GM12864 (cell line): ENCODE measurements around the gene SEZ6L.

Experiments used
- DNase-seq: peaks from one replicate; pipeline ENCODE4 v3.0.0-alpha.2; 2011; ENCODE audit warnings: low read depth
- H3K4me3 ChIP-seq: 2 replicates; pipeline ENCODE4 v1.5.1; 2011; ENCODE audit warnings: mild to moderate bottlenecking, low read depth, low read length, control low read depth
- TF ChIP-seq, protein P1 (sequence below): IDR thresholded peaks from 2 replicates; pipeline ENCODE4 v1.5.1; 2011; ENCODE audit warnings: low read depth, mild to moderate bottlenecking, moderate library complexity, low read length, control low read depth, inconsistent platforms; ENCODE audit errors: missing control alignments

Gene SEZ6L

DNA sequence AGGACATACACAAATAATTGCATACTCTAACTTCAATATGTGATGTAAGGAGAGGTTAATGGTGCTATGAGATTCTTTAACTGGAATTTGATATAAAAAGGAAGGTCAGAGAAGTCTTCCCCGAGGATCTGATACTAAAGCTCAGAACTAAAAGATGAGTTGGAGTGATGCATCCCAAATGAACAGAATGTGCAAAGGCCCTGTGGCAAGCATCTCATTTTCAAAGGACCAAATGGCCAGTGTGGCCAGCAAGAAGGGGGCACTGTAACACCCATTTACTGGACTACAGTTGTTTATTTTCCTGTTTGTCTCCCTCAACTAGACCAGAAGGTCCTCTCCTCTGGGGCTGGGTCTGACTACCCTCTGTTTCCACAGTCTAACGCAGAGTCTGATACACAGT lies 144.9 kb downstream of the SEZ6L start:
- no peak overlapping the region for H3K4me3 ChIP-seq
- no peak for DNase-seq
- TF ChIP-seq, protein P1, sequence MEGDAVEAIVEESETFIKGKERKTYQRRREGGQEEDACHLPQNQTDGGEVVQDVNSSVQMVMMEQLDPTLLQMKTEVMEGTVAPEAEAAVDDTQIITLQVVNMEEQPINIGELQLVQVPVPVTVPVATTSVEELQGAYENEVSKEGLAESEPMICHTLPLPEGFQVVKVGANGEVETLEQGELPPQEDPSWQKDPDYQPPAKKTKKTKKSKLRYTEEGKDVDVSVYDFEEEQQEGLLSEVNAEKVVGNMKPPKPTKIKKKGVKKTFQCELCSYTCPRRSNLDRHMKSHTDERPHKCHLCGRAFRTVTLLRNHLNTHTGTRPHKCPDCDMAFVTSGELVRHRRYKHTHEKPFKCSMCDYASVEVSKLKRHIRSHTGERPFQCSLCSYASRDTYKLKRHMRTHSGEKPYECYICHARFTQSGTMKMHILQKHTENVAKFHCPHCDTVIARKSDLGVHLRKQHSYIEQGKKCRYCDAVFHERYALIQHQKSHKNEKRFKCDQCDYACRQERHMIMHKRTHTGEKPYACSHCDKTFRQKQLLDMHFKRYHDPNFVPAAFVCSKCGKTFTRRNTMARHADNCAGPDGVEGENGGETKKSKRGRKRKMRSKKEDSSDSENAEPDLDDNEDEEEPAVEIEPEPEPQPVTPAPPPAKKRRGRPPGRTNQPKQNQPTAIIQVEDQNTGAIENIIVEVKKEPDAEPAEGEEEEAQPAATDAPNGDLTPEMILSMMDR = no peak

GRCh38 chr22:26314656-26315055 lies 145.4 kb downstream of the SEZ6L start:
- H3K4me3 ChIP-seq = no peak overlapping the region
- TF ChIP-seq, protein P1 = no peak
- DNase-seq = no peak

GRCh38 chr22:26316732-26317285 lies 147.5 kb downstream of the SEZ6L start:
- DNase-seq = no peak
- TF ChIP-seq, protein P1 = no peak
- no peak overlapping the region for H3K4me3 ChIP-seq

DNA sequence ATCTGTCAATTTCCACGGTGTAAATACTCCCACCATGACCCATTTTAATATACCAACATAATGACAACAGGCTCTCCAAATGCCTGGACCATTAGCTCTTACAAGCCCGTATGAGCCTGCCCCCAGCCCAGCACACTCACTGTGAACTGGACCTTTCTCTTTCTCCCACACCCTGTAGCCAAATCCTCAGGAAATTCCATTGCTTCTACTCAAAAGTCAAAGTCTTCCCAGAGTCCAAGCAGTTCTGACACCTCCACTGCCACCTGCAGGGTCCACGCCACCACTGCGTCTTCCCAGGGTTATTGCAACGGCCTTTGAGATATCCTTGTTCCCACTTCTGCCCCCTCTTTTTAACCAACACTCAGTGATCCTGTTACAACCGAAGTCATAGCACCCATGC lies 149.7 kb downstream of the SEZ6L start:
- DNase-seq = no peak

GRCh38 chr22:26320447-26320846 lies 151.2 kb downstream of the SEZ6L start:
- DNase-seq = no peak
- TF ChIP-seq, protein P1 = no peak

More for the DNA sequence above, 149.7 kb downstream of the SEZ6L start:
- no peak overlapping the region for H3K4me3 ChIP-seq
- TF ChIP-seq, protein P1 = peak; percentile 25

GRCh38 chr22:26321469-26321913 lies 152.2 kb downstream of the SEZ6L start:
- DNase-seq = no peak
- TF ChIP-seq, protein P1 = no peak
- no peak overlapping the region for H3K4me3 ChIP-seq

More at GRCh38 chr22:26320447-26320846, 151.2 kb downstream of the SEZ6L start:
- H3K4me3 ChIP-seq = no peak overlapping the region
